Tibial nerve (tissue), 4 donors: ENCODE data around the gene RNF40. TPM values are rescaled to one million over a fixed set of nuclear protein-coding genes. Genes with fewer than 3 reads are reported as not detected.

ENCODE experiments used
- DNase-seq, 2 donors: peaks; one replicate each; pipeline ENCODE4 v3.0.0-alpha.2; 2019; ENCODE audit warnings: low spot score in 2 of 2
- H3K27ac ChIP-seq, 4 donors: fragments of 200-600 bp; sonication (generic) in 3 of 4; one replicate each; pipeline ENCODE4 v1.5.1; 2017 to 2019; ENCODE audit warnings: mild to moderate bottlenecking in 1 of 4
- H3K27me3 ChIP-seq, 2 donors: fragments of 200-600 bp; sonication (generic) in 1 of 2; one replicate each; pipeline versions ENCODE4 v1.5.1 to v1.6.0; 2017 to 2019
- H3K36me3 ChIP-seq, 3 donors: fragments of 200-600 bp; sonication (generic); one replicate each; pipeline ENCODE4 v1.5.1; 2018 to 2019
- H3K4me1 ChIP-seq, 4 donors: fragments of 200-600 bp; sonication (generic) in 3 of 4; one replicate each; pipeline ENCODE4 v1.5.1; 2017 to 2019
- H3K4me3 ChIP-seq, 4 donors: fragments of 200-600 bp; sonication (generic) in 3 of 4; one replicate each; pipeline ENCODE4 v1.5.1; 2017 to 2019; ENCODE audit warnings: mild to moderate bottlenecking in 1 of 4, moderate library complexity in 1 of 4
- H3K9me3 ChIP-seq, 4 donors: fragments of 200-600 bp; sonication (generic) in 3 of 4; one replicate each; pipeline ENCODE4 v1.5.1; 2017 to 2019
- CTCF ChIP-seq, 5 experiments: fragments of 200-600 bp in 3 of 5; fragments of 450-650 bp in 2 of 5; sonication (generic) in 3 of 5; IDR thresholded peaks; one replicate each; pipeline ENCODE4 v1.5.1; 2016 to 2019; ENCODE audit warnings: antibody characterized with exemption in 5 of 5, mild to moderate bottlenecking in 3 of 5, moderate library complexity in 2 of 5
- EP300 ChIP-seq, 2 donors: sonication (generic); formaldehyde crosslinking; IDR thresholded peaks; one replicate each; pipeline ENCODE4 v1.6.1; 2017; ENCODE audit warnings: antibody characterized with exemption in 2 of 2, mild to moderate bottlenecking in 1 of 2
- POLR2A ChIP-seq, 2 donors: fragments of 450-650 bp; IDR thresholded peaks; one replicate each; pipeline ENCODE4 v1.6.1; 2017; ENCODE audit warnings: antibody characterized with exemption in 2 of 2, mild to moderate bottlenecking in 2 of 2, moderate library complexity in 2 of 2
- WGBS, 2 donors: methylation state at CpG; one replicate each; pipeline ENCODE4 v1.1.5; 2018; 5-methylcytosine and 5-hydroxymethylcytosine counted together
- total RNA-seq, 4 donors: library from RNA; depleted of rRNA; stranded (reverse); fragments of >200 nt; gene quantifications; one replicate each; pipeline ENCODE4 v1.1.0, GENCODE V29; 2016

RNF40 gene
- total RNA-seq, 4 donors from 2014 or later, result 71.7 to 127 (median 91.5) TPM

- TF ChIP-seq POLR2A (IDR thresholded peaks at IDR 0.05), result no peak
- TF ChIP-seq EP300 (IDR thresholded peaks at IDR 0.05), result peak in 1 of 2 donors; percentile 73
- peak in 1 of 5 experiments; percentile 34 for TF ChIP-seq CTCF (IDR thresholded peaks at IDR 0.05)
- 0% methylated on average over 14 to 17 of the region's 37 CpGs for WGBS, 2 donors
- H3K27ac ChIP-seq, result peak within 1 kb of the TSS; percentile 71 to 91 (median 85)
- peak in 1 of 2 donors; percentile 76 for DNase-seq
- peak within 1 kb of the TSS; percentile 70 to 85 (median 80) for H3K4me3 ChIP-seq
- no peaks in the 10 kb centered on the region for H3K27me3 ChIP-seq
- H3K36me3 ChIP-seq, result peaks cover 0 to 25% (median 8%) of the 10 kb centered on the region in 3 donors
- peaks cover 0 to 35% (median 11%) of the 10 kb centered on the region in 4 donors for H3K4me1 ChIP-seq
- no peaks in the 10 kb centered on the region for H3K9me3 ChIP-seq
Observed at GRCh38 chr16:30786936-30787612, 25.0 kb downstream of the RNF40 start, which contains the start of gene ZNF629. Gene ZNF629, minus strand, starts transcription at chr16:30787205. Its CDS starts 2,723 bp downstream, at chr16:30784482.

GRCh38 chr16:30787613-30788378 is 25.7 kb downstream of the RNF40 start:
- 29 to 38% methylated on average over 11 of the region's 11 CpGs for WGBS, 2 donors
- Histone ChIP-seq H3K9me3 (no peaks in the 10 kb centered on the region), H3K4me1 (peaks cover 0 to 35% (median 11%) of the 10 kb centered on the region in 4 donors), H3K4me3 (peak overlapping the region; percentile 70 to 85 (median 80)), H3K36me3 (peaks cover 0 to 17% (median 4%) of the 10 kb centered on the region in 3 donors), H3K27me3 (no peaks in the 10 kb centered on the region), H3K27ac (peak overlapping the region; percentile 71 to 91 (median 85))
- no peak for DNase-seq
- TF ChIP-seq POLR2A (IDR thresholded peaks at IDR 0.05), result no peak
- TF ChIP-seq CTCF (IDR thresholded peaks at IDR 0.05), result no peak
- no peak for TF ChIP-seq EP300 (IDR thresholded peaks at IDR 0.05)

- H3K4me1 ChIP-seq, result no peaks in the 10 kb centered on the region
- H3K4me3 ChIP-seq, result no peak overlapping the region
- no peaks in the 10 kb centered on the region for H3K9me3 ChIP-seq
- no peaks in the 10 kb centered on the region for H3K27me3 ChIP-seq
- 83 to 88% methylated on average over 6 to 7 of the region's 7 CpGs for WGBS, 2 donors
- H3K36me3 ChIP-seq, result no peaks in the 10 kb centered on the region
- no peak for DNase-seq
- no peak overlapping the region for H3K27ac ChIP-seq
- TF ChIP-seq CTCF (IDR thresholded peaks at IDR 0.05) (no peak), EP300 (IDR thresholded peaks at IDR 0.05) (no peak), POLR2A (IDR thresholded peaks at IDR 0.05) (no peak)
Observed at GRCh38 chr16:30793508-30794069, 31.5 kb downstream of the RNF40 start.

GRCh38 chr16:30794634-30795033 is 32.5 kb downstream of the RNF40 start:
- no peak for TF ChIP-seq POLR2A (IDR thresholded peaks at IDR 0.05)
- no peak for TF ChIP-seq CTCF (IDR thresholded peaks at IDR 0.05)
- no peak for TF ChIP-seq EP300 (IDR thresholded peaks at IDR 0.05)
- Histone ChIP-seq H3K4me3 (no peak overlapping the region), H3K27me3 (no peaks in the 10 kb centered on the region), H3K27ac (no peak overlapping the region), H3K4me1 (no peaks in the 10 kb centered on the region), H3K36me3 (no peaks in the 10 kb centered on the region), H3K9me3 (no peaks in the 10 kb centered on the region)
- no peak for DNase-seq
- 82% methylated on average over 3 of the region's 3 CpGs for WGBS, 2 donors
